Retinal pigment epithelial cell (primary cell): ENCODE results near the gene STXBP1.

ENCODE experiments used
- DNase-seq: peaks from one replicate; pipeline ENCODE4 v3.0.0-alpha.2; 2010; ENCODE audit warnings: low read depth
- H3K4me3 ChIP-seq: 2 replicates; pipeline ENCODE4 v1.5.1; 2011; ENCODE audit warnings: mild to moderate bottlenecking, low read length, control low read depth, moderate library complexity
- TF ChIP-seq, protein P1 (sequence below): conservative IDR thresholded peaks from 2 replicates; pipeline ENCODE4 v1.5.1; 2011; ENCODE audit warnings: low read depth, low read length, control low read depth, inconsistent platforms

STXBP1 gene

DNA sequence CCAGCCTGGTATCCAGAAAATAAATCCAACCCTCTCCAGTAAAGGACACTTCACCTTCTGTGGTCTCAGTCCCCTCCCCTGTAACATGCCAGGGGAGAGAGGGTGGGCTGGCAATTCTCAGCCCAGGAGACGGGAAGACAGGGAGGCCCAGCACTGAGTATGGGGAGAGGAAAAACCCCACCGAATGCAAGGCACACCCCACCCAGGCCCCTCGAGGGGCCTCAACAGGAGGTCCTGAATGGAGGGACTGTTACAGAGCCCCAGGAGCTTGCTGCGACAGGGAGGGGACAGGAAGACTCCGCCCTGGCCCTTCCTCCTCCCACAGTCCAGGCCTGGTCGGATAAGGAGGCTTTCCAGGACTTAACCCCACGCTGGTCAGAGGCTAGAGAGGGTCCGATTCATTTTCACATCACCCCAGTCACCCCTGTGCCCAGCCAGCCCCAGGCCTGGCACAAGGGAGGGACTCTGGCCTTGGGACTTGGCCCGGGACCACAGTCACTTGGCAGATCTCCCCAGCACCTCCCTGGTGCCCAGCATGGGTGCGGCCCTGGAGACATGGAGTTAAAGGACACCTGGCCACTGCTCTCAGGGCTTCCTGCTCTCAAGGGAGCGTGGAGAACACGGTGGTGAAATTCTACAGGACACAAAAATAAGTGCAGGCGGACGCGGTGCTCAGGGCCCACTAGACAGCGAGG is 44.9 kb upstream of the STXBP1 start:
- TF ChIP-seq, protein P1, sequence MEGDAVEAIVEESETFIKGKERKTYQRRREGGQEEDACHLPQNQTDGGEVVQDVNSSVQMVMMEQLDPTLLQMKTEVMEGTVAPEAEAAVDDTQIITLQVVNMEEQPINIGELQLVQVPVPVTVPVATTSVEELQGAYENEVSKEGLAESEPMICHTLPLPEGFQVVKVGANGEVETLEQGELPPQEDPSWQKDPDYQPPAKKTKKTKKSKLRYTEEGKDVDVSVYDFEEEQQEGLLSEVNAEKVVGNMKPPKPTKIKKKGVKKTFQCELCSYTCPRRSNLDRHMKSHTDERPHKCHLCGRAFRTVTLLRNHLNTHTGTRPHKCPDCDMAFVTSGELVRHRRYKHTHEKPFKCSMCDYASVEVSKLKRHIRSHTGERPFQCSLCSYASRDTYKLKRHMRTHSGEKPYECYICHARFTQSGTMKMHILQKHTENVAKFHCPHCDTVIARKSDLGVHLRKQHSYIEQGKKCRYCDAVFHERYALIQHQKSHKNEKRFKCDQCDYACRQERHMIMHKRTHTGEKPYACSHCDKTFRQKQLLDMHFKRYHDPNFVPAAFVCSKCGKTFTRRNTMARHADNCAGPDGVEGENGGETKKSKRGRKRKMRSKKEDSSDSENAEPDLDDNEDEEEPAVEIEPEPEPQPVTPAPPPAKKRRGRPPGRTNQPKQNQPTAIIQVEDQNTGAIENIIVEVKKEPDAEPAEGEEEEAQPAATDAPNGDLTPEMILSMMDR = no peak
- no peak for DNase-seq
- H3K4me3 ChIP-seq = peak overlapping the region; percentile 81

DNA sequence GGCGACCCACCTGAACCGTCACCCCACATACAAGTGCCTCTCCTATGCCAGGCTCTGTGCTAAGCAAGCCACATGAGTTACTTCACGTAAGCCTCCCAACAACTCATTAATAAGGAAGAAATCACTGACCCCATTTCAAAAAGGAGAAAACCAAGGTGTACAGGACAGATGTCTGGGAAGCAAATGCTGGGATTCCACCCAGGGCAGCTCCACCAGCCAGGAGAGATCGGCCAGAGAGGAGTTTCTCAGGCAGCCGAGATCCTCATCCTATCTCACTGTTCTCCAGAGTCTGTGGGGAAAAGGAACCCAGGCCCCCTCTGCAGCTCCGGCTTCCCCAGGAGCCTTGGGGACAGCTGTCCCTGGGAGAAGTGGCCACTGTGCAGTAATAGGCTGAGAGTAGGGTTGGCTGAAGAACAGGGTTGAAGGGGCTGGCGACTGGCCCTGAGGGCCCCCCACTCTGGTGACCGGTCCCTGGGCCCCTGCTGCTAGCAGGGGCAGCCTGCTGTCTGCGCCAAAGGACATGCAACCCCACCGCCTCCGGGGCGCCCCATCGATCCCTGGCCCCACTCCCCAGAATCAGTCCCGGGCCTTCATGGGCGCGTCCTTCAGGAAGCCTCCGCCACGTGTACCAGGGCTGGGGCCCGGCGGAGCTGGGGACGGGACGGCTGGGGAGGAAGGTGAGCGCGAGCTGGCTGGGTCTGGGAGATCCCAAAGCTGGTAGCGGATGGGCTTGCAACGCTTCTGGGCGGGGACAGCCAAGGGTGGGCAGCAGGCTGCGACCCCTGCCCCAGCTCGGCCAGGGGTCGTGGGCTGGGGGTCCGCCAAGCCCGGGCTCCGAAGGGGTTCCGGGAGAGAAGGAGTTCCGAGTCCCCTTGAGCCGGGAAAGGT is 44.1 kb upstream of the STXBP1 start:
- H3K4me3 ChIP-seq = peak overlapping the region; percentile 81
- DNase-seq = no peak
- TF ChIP-seq, protein P1 = no peak

DNA sequence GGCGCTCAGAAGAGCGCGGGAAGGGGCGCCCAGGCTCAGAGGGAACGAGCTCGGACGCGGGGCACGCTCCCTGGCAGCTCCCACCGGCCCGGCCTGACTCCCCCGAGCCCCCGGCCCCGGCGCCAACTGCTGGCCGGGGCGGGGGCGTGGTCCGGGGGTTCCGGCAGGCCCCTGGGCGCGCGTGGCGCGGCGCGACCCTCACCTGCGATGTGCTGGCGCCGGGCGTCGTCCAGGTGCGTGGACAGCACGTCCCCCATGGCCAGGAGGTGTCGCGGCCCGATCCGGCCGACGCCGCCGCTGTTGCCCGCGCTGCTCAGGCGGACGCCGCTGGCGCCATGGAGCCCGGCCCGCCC is 43.5 kb upstream of the STXBP1 start:
- peak overlapping the region; percentile 81 for H3K4me3 ChIP-seq
- TF ChIP-seq, protein P1 = no peak

DNA sequence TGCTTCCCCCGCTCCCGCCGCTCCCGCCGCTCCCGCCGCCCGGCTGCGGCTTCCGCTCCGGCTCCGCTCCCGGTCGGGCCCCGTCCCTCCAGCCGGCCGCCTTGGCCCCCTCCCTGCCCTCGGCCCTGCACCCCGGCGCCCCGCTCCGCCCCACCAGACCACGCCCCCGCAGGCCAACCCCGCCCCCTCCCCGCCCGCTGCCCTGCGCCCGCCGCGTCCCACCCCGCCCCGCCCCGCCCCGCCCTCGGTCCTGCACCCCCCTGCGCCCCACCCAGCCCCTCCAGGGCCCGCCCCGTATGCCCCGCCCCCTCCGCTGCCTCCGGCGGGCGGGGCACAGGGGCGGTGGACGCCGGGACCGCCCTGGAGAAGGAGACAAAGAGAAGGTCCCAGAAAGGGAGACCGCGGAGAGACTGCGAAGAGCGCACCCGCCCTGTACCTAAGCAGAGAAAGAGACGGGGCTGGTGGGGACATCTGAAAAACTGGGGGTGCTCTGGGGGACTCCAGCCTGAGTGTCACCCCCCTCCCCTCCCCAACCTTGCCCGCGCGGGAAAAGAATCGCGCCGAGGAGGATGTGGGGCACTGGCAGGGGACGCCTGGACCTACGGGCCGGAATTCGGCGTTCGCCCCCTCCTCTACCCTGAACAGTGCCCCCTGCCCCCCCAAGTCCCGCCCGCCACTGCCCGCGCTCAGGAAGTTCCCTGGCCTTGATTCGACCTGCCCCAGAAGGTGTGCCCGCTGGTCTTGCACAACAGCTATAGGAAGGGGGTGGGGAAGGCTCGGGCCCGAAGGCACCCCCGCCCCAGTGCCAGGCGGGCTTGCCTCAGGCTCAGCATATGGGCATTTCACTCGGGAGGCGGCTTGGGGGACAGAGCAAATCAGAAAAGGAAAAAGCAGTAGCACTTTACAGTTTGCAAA is 42.8 kb upstream of the STXBP1 start:
- TF ChIP-seq, protein P1 = no peak
- peak overlapping the region; percentile 81 for H3K4me3 ChIP-seq
- DNase-seq = no peak

More for the DNA sequence above, 43.5 kb upstream of the STXBP1 start:
- no peak for DNase-seq

DNA sequence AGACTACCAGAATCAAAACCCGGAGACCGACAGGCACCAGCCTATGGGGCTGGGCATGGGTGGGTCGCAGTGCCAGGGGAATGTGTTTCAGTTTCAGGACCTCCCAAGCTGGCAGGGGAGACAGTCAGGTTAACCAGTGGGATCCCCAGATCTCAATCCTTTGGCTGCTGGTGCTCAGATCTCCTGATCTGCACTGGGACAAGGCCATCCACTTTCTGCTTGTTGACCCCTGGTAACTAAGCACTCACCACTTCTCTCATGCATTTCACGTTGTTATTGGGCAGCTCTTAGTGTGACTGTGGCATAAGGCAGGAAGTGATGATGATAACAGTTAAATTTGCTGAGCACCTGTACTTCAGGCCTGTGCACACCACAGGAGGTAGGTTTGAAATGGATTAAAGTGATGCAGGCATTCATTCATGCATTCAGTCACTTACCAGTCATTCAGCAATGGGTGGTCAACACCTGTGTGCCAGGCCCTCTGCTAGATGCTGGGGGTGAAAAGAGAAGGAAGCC is 42.1 kb upstream of the STXBP1 start:
- DNase-seq = no peak
- H3K4me3 ChIP-seq = peak overlapping the region; percentile 70
- TF ChIP-seq, protein P1 = no peak

DNA sequence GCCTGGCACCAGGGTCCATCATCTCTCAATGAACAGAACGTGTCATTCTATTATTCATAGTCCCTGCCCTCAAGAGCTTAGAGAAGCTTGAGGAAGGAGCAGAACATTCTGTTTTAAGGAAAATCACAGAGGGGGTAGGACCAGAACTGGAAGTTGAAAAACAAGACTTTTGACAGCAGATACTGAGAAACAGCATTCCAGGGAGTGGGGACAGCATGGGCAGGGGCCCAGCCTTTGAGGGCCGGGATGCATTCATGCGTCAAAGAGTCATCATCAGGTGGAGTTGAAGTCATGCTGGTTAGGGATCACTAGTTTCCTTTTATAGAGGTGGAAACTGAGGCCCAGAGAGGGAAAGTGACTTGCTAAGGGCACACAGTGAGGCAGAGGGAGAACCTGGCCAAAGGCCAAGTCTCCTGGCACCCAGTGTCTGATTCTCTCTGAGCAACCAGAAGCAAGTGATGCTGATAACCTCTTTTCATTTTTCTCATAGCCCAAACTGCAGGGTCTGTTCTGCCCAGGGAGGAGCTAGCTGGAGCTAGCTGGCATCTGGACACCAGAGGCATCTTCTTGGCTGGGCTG is 41.5 kb upstream of the STXBP1 start:
- DNase-seq = no peak
- TF ChIP-seq, protein P1 = no peak
- no peak overlapping the region for H3K4me3 ChIP-seq
